Activated CD4-positive, CD25-positive, alpha-beta regulatory T cell treated with anti-CD3 and anti-CD28 coated beads, Interleukin-2, amount 50 U/mL, for 24 hours (primary cell): ENCODE results near the gene FCF1.

Experiments
- ATAC-seq, 2 donors: fragments of 150-1000 bp; cut with Tn5 transposase; one replicate each; pipeline ENCODE4 v1.10.0; 2021; ENCODE audit warnings: mild to moderate bottlenecking in 1 of 2, moderate library complexity in 1 of 2

Gene FCF1

GRCh38 chr14:74712499-74713394 lies at the start of gene FCF1, which contains the start of gene AREL1:
FCF1 (plus strand) TSS chr14:74713144; CDS start chr14:74713198, 54 bp downstream.
AREL1 (minus strand) TSS chr14:74713080; CDS start chr14:74685615, 27,465 bp downstream.
- ATAC-seq, result peak; percentile 97 to 99

GRCh38 chr14:74663884-74664283 lies 49.1 kb upstream of the FCF1 start:
- ATAC-seq, result no peak

- no peak for ATAC-seq
Measured at GRCh38 chr14:74664717-74665116, 48.2 kb upstream of the FCF1 start.

- peak in 1 of 2 donors; percentile 41 for ATAC-seq
Measured at GRCh38 chr14:74667758-74668157, 45.2 kb upstream of the FCF1 start.

- ATAC-seq, result no peak
Measured at GRCh38 chr14:74669256-74669655, 43.7 kb upstream of the FCF1 start.

- ATAC-seq, result no peak
Measured at GRCh38 chr14:74669846-74670245, 43.1 kb upstream of the FCF1 start.

GRCh38 chr14:74670726-74671411 lies 42.1 kb upstream of the FCF1 start:
- ATAC-seq, result no peak

- ATAC-seq, result no peak
Measured at GRCh38 chr14:74671789-74672188, 41.2 kb upstream of the FCF1 start.

- no peak for ATAC-seq
Measured at GRCh38 chr14:74673768-74674167, 39.2 kb upstream of the FCF1 start.

- no peak for ATAC-seq
Measured at GRCh38 chr14:74675219-74675618, 37.7 kb upstream of the FCF1 start.

GRCh38 chr14:74682169-74682952 lies 30.6 kb upstream of the FCF1 start:
- no peak for ATAC-seq

GRCh38 chr14:74683406-74683805 lies 29.5 kb upstream of the FCF1 start:
- ATAC-seq, result no peak

GRCh38 chr14:74684434-74684833 lies 28.5 kb upstream of the FCF1 start:
- peak in 1 of 2 donors; percentile 27 for ATAC-seq

GRCh38 chr14:74685056-74685455 lies 27.9 kb upstream of the FCF1 start:
- ATAC-seq, result no peak

- no peak for ATAC-seq
Measured at GRCh38 chr14:74685921-74686678, 26.8 kb upstream of the FCF1 start.

GRCh38 chr14:74691456-74691855 lies 21.5 kb upstream of the FCF1 start:
- no peak for ATAC-seq

GRCh38 chr14:74693191-74693590 lies 19.8 kb upstream of the FCF1 start:
- no peak for ATAC-seq

- no peak for ATAC-seq
Measured at GRCh38 chr14:74695406-74695805, 17.5 kb upstream of the FCF1 start.

- no peak for ATAC-seq
Measured at GRCh38 chr14:74697011-74697410, 15.9 kb upstream of the FCF1 start.

GRCh38 chr14:74697543-74697942 lies 15.4 kb upstream of the FCF1 start:
- ATAC-seq, result no peak

- no peak for ATAC-seq
Measured at GRCh38 chr14:74697976-74698375, 15.0 kb upstream of the FCF1 start.

GRCh38 chr14:74698465-74698864 lies 14.5 kb upstream of the FCF1 start:
- ATAC-seq, result no peak
